ENCODE results near the gene FNDC3A.

- no peak for TF ChIP-seq EZH2 (IDR thresholded peaks at IDR 0.05; ENCODE audit: borderline replicate concordance)
- TF ChIP-seq CTCF (IDR thresholded peaks at IDR 0.05; ENCODE audit: poor library complexity): no peak
- TF ChIP-seq EZH2phosphoT487 (IDR thresholded peaks at IDR 0.05; ENCODE audit: low read depth, severe bottlenecking, unreplicated experiment): no peak
Measured at GRCh38 chr13:49125964-49126524, 150.3 kb downstream of the FNDC3A start.

Measured in hepatocyte (in vitro differentiated cells).